ENCODE measurements around the gene WDR37. TPM values are rescaled to one million over a fixed set of nuclear protein-coding genes. Genes with fewer than 3 reads are reported as not detected.

WDR37 gene
- total RNA-seq, 1 donor from 2014 or later: 8.5 TPM

DNA sequence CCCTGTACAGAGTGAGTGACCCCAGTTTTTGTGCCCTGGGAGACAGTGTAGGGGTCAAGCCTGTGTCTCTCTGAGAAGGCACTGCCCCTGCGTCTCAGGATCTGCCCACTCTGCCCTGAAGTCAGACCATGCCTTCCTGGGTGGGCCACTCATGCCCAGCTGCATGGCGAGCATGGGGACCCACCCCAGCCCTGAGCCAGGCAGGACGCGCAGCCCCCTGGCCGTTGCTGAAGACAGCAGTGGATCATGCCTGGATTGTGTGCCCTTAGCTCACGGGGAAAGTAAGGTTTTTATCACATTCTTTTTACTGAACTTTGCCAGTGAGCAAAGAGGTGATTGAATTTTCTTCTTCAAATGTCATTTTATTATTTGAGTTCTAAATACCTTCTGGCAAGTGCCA lies 66.2 kb downstream of the WDR37 start:
- DNase-seq (ENCODE audit: low spot score) (no peak), ATAC-seq (no peak)

DNA sequence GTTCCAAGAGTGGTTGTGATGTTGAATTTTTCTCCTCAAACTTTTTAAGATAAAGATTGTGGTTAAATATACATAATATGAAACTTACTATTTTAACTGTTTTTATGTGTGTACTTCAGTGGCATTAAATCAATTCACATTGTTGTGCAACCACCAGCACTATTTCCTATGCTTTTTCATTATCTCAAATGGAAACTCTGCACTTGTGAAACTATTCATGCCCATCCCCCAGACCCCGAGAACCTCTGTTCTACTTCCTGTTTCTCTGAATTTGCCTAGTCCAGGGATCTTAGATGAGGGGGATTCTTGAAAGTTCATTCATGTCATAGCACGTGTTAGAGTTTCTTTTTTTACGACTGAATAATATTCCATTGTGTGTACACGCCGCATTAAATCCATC lies 67.0 kb downstream of the WDR37 start:
- DNase-seq (ENCODE audit: low spot score): no peak
- no peak for ATAC-seq

DNA sequence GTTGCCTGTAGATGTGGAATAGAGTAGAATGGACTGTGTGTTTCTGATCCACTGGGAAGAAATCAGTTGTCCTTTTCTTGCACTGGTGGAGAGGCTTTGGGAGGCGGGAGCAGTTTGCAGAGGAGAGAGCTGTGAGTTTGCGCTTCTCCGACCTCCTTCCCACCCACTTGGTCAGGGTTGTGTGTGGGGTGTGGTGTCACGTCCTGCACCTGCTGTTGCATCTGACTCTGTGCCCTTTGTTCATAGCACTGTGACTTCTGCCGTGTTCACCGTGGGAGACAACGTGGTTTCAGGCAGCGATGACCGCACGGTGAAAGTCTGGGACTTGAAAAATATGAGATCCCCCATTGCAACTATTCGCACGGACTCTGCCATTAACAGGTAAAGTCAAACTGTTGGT lies 67.8 kb downstream of the WDR37 start:
- ATAC-seq (no peak), DNase-seq (ENCODE audit: low spot score) (no peak)

DNA sequence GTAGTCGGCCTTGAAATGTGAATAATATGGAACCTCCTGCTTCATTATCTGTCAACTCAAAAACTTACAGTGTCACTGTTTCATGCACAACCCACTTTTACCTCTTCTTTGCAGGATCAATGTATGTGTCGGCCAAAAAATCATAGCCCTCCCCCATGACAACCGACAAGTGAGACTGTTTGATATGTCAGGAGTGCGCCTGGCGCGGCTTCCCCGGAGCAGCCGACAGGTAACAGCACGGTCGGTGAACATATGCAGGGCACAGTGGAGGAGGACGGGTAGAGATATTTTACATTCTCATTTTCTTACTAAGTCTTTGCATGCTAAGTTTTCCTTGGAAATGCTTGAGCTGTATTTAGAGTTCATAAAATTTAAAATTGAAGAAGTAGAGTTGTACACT lies 68.6 kb downstream of the WDR37 start:
- no peak for ATAC-seq

DNA sequence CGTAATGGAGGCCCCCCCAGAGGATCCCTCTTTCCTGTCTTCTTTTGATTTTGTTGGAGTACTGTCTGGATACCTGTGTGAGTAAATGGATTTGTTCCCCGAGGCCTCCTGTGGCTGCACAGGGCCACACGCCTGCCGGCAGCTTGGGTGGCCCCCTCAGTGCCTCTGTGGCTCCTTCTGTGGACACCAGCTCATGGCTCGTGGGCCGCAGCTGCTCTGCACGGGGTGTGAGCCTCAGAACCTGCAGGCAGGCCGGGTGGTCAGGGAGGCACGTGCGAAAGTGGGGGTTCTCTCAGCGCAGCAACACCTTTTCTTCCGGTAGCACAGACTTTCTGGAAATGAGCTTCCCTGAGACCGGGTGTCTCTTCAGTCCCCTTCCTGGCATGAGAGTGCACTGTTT lies 70.3 kb downstream of the WDR37 start:
- DNase-seq (ENCODE audit: low spot score): no peak

More for the DNA sequence above, 68.6 kb downstream of the WDR37 start:
- DNase-seq (ENCODE audit: low spot score): no peak

DNA sequence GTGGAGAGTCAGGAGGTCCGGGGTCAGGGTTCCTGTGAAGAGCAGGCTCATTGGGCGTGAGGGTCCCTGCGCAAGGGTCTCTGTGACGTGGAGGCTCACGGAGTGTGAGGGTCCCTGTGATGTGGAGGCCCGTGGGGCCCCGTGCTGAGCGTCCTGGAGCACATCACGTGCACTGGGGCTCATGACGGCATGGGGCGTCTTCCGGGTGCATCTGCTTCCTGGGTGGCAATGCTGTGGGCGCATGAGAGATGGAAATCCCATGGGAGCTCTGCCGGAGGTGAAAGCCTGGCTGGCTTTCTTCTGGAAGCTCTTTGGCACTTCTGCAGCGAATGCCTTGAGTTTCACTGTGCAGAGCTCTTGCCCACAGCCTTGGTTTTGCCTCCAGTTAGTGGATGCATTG lies 71.4 kb downstream of the WDR37 start:
- no peak for ATAC-seq
- no peak for DNase-seq (ENCODE audit: low spot score)

More for the DNA sequence above, 70.3 kb downstream of the WDR37 start:
- ATAC-seq: no peak

DNA sequence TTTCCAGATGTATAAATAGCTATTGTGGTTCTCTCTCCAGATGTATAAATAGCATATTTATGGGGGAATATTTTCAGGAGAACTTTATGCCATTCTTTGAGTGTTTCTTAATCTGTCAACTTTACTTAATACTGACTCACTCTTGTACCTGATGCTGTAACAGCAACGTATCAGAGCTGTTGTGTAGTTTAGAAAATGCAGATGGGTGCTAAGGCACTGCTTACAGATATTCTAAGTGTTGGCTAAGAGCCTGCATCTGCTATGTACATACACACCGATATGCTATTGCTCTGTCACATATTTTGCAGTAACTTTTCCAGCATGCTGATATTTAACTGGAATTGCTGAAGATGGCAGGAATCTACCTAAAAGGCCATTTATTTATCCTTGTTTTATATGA lies 71.9 kb downstream of the WDR37 start:
- ATAC-seq (no peak), DNase-seq (ENCODE audit: low spot score) (no peak)

DNA sequence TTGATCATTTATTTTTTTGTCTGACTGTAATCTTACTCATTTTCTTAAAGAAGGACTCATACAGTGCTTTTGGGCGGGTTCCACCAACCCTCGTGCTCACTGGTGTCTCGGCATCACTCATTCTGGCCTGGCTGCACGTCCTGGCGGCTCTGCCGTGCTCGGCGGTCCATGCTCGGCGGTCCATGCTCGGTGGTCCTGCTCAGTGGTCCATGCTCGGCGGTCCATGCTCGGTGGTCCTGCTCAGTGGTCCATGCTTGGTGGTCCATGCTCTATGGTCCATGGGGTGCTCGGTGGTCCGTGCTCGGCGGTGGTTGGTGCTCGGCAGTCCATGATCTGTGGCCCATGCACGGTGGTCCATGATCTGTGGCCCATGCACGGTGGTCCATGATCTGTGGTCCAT lies 72.5 kb downstream of the WDR37 start:
- no peak for ATAC-seq
- DNase-seq (ENCODE audit: low spot score): no peak

DNA sequence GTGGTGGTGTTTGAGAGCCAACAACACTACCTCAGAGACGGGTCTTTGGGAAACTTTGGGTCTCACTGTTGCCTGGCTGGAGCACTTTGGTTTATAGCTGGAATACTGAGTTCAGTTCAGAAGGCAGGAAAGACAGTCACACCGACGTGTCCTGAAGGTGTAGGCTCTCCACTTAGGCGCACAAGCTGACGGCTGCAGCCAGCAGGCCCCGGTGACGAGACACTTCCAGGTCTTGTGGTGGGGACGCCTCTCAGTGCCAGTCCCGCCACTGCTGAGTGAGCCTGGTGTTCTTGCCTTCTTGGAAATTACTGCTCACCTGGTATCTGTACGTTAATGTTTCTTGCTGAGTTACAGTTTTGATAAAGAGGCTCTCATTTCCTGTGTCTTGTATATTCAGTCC lies 74.0 kb downstream of the WDR37 start:
- no peak for DNase-seq (ENCODE audit: low spot score)

DNA sequence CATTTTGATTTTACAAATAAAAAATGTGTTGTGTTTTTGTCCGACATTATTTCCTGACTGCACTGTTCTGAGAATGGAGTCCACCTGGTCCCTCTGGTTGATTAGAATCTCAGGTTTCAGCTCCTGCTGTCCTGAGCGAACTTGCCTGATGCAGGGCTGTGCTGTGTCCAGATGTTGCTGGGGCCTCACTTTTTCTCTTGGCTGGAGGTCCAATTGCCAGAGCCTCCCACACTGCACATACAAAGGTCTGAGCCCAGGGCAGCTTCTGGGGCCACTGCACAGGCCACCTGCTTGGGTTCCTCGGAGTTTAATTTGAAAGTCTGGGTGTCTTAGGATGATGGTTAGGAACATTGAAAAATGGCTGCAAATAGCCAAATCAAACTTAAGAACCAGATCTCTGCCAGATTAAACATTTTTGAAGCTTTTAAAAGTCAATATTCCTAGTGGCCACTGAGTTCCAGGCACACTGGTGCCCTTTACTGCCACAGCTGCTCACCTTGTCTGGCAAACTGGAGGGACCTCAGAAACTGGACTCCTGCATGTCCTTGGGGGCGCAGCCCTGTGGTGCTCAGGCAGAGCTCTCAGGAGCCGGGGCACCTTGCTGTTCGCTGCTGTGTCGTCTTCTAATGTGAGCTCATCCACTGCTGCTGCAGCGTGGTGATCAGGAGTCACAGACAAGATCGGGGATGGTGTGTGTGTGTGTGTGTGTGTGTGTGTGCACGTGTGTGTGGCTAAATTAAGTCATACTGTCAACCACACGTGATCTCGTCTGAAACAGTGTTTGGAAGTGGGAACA lies 75.0 kb downstream of the WDR37 start:
- DNase-seq (ENCODE audit: low spot score) (no peak), ATAC-seq (no peak)

More for the DNA sequence above, 74.0 kb downstream of the WDR37 start:
- ATAC-seq: no peak

DNA sequence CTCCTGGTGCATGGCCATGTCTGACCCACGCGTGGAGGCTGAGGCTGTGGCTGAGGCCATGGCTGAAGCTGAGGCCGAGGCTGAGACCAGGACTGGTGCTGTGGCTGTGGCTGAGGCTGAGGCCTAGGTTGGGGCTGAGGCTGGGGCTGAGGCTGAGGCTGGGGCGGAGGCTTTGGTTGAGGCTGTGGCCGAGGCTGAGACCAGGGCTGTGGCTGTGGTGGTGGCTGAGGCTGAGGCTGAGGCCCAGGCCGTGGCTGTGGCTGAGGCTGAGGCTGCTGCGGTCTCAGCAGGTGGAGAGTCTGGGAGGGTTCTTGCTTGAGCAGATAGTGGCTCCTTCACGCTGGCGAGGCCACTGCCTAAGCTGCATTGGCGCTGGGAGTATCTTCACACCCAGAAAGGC lies 76.4 kb downstream of the WDR37 start:
- ATAC-seq (no peak), DNase-seq (ENCODE audit: low spot score) (no peak)

DNA sequence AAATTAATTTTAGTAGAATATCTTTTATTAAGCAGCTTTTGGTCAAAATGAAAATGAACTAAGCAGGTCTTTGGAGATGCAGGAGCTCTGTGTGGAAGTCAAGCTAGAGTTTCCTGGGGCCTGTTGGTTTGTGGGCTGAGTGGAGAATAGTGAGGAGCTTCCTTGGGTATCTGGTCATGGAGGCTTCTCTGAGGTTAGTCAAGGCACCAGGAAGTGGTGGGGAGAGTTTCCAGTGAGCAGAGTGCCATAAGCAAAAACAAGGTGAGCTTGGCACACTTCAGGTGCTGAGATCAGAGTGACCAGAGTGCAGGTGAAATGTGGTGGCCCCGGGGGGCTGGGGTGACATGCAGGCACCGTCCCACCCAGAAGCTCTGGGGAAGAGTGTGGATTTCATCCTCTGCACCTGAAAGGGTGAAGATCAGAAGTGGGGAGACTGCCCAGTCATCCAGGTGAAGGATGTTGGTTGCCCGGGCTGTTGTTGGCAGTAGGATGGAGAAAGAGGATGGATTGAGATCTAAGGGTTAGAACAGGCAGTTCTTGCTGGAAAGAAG lies 77.4 kb downstream of the WDR37 start:
- no peak for ATAC-seq
- DNase-seq (ENCODE audit: low spot score): no peak

DNA sequence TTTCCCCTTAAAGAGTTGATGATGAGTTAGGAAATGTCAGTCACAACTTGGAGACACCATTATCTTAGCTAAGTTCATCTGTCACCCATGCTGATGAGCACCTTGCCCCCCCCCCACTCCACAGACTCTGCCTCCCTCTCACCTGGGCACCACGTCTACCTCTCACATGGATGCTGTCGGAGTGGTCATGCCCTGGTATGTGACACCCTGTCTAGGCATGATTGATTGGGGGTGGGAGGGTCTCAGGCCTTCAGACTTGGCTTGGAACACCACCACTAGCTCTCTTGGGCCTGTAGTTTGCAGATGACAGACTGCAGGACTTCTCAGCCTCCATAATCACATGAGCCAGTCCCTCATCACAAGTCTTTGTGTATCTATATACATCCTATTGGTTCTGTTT lies 78.0 kb downstream of the WDR37 start:
- DNase-seq (ENCODE audit: low spot score) (no peak), ATAC-seq (no peak)

DNA sequence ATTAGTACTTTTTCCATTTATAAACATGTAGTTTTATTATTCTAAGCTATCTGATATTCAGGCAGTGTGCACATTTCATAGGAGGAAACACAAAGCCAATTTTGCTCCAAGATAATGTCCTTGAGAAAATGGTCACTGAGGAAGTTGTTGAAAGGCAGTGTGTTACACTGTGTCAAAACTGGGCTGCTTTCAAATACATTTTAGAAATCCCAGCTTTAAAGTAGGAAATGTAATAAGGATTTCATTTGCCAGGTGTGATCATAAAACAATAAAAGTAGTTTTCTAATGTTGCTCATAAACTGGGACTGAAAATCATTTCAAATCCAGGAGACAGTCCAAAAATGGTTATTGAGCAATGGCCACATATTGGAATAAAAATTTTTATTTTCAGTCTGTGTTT lies 80.1 kb downstream of the WDR37 start:
- no peak for DNase-seq (ENCODE audit: low spot score)
- ATAC-seq: no peak

DNA sequence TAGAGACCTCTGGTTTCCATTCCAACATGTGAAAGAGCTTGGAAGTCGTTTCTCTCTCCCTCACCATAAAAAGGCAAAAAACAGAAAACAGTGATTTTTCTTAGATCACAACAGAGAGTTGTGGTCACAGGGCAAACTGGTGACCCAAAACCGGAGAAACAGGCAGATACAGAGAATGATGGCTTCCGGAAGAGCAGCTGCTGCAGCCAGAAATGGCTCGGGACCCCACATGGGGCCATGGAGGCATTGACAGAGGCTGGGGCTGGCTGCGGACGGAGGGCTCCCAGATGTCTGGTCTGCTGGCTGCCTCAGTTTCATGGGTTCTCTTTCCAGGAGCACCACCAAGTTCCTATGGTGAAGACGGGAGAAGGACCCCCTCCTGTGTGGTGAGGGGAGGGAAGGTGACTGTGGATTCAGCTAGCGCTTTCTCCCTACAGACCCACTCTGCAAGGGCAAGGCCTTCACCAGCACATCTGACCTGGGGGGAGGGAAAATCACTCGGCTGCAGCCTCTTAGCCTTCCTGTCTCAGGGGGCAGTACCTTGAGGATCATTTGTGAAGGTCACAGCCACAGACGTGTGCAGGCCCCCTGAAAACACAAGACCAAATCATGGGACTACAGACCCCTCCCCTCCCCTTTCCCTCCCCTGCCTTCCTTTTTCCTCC lies 81.4 kb downstream of the WDR37 start:
- DNase-seq (ENCODE audit: low spot score) (no peak), ATAC-seq (no peak)

DNA sequence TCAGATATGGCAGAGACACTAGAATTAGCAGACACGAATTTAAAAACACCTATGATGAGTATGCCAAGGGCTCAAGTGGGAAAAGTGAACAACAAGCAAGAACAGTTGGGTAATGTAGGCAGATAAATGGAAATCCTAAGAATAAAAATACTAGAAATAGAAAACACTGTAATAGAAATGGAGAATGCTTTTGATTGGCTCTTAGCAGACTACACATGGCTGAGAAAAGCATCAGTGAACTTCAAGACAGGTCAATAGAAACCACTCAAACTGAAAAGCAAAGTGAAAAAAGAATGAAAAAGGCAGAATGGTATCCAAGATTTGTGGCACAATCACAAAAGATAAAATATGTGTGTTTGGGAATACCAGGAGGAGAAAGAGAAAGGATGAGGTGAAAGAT lies 82.3 kb downstream of the WDR37 start:
- DNase-seq (ENCODE audit: low spot score): no peak
- ATAC-seq: no peak

DNA sequence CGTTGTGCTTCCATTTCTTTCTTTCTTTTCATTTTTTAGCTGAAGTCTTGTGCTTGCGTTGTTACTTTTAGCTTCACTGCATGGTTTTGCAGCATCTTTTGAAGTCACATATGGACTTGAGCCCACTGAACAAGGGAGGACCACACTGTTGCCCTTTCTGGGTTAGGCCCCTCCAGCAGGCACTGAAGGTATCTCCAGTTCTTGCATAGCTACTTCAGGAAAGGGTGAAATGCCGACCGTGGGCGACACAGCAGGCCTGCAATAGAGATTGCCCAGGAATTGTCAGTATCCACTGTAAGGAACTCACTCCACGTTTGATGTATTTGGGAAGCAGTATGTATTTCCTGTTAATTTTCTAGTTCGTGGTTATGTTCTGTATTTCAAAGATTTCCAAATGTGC lies 85.1 kb downstream of the WDR37 start:
- no peak for ATAC-seq
- DNase-seq (ENCODE audit: low spot score): no peak

DNA sequence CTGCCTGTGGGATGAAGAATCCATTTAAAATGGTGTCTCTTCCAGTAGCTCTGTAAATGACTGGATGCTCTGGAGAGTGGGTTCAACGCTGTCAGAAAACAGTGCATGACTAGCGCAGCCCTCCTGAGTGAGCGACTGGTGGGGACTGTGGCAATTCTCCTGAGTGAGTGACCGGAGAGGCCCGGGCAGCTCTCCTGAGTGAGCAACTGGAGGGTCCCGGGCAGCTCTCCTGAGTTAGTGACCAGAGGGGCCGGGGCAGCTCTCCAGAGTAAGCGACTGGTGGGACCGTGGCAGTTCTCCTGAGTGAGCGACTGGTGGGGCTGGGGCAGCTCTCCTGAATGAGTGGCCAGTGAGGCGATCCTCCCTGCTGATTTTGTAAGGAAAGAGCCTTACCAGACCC lies 85.5 kb downstream of the WDR37 start:
- no peak for ATAC-seq
- no peak for DNase-seq (ENCODE audit: low spot score)

DNA sequence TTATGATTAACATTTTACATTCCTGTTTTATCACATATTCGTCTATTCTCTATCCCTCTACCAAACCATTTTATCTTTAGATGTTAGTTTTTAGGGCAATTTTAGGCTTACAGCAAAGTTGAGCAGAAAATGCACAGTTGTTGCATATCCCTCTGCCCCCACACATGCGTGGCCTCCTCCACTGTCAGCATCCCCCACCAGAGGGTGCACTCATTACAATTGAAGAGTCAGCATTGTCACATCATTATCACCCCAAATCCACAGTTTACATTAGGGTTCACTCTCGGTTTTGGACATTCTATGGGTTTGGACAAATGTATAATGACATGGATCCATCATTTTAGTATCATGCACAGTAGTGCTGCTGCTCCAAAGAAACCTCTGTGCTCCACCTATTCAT lies 86.4 kb downstream of the WDR37 start:
- no peak for ATAC-seq
- no peak for DNase-seq (ENCODE audit: low spot score)

DNA sequence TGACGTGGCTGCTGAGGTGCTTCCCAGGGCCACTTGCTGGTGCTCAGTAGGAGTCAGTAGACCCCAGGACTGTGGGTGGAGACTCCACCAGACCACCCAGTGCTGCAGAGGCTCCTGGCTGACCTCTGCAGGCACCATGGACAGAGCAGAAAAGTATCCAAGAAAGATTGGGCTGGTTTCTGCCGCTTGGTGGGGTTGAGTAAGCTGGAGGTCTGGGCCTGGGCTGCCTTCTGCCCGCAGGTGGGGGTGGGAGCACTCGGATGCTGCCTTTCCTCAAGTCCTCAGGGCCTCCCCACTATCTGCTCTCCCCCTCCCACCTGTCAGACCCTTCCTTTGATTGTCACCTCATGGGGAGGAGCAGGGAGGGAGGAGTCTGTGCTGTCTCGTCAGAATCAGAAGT lies 91.6 kb downstream of the WDR37 start:
- ATAC-seq (no peak), DNase-seq (ENCODE audit: low spot score) (no peak)

DNA sequence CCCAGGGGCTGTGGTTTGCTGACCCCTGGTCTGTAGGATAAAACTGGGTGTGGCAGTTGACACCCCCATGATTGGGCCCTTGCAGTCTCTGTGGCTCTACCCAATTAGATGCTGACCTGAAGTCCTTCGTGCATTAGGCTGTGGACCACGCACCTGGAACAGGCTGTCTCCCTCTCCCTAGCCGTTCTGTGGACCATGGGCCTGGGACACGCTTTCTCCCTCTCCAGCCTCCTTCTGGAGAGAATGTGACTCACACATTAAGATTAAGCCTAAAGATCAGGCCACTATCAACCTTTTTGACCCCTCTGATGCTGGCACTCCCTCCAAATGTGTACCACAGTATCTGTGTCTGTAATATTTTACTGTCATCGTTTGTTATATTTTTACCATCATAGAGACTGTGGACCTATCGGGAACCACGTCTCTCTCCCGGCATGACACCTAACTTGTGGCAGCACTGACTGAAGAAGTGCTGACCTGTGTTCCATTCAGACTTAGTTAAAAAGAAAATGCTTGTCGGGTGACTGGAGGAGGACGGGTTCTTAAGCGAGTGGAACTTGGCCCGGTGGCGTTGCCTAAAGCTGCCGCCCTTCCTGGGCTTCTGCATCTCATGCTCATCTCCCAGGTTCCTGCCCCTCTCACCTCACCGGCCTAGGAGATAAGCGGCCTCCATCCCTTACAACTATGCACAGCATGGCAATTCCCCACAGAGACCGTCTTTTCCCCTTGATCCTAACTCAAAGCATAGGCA lies 92.8 kb downstream of the WDR37 start:
- DNase-seq (ENCODE audit: low spot score): no peak
- no peak for ATAC-seq

Measured in left lobe of liver (tissue), 2 donors.